ENCODE results near the gene TTLL10.
"Not testable (repeated sequence)": the region's sequence is repeated elsewhere in the genome, so short reads cannot be mapped to it uniquely, and the experiment has no call there.

Gene TTLL10

GRCh38 chr1:1171546-1172340 is 1.9 kb upstream of the TTLL10 start:
- DNase-seq (ENCODE audit: low read depth in 2 of 2), result no peak

DNA sequence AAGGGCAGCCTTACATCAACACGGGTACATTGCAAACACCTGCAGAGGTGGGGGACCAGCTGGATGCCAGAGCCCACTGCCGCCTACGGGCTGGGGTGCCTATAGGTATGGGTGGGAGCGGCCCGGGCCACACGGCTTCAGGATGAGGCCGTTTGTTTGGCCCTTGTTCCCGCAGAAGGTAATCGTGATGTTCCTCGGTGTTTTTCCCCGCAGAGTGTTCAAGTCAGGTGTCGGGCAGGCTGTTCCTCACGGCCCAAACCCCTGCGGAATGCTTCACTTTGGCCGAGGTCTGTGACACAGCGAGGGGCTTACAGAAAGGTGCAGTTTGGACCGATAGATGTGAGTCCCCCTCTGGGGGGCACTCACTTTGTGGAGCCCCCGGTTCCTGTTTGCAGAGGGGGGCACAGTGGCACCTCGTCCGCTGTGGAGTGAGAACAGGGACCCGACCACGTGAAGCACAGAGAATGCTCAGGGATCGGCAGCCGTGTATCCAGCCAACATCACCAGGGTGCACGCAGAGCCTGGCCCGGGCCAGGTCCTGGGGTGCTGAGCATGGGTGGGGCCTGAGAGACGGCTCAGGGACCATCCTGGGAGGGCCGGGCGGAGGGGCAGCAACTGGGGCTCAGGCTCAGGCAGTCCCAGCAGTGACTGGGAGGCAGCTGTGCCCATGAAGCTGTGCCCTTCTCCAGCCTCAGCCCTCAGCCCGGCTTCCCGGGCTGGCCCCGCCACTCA is 453 bp upstream of the TTLL10 start:
- no peak for DNase-seq (ENCODE audit: low read depth in 2 of 2)

DNA sequence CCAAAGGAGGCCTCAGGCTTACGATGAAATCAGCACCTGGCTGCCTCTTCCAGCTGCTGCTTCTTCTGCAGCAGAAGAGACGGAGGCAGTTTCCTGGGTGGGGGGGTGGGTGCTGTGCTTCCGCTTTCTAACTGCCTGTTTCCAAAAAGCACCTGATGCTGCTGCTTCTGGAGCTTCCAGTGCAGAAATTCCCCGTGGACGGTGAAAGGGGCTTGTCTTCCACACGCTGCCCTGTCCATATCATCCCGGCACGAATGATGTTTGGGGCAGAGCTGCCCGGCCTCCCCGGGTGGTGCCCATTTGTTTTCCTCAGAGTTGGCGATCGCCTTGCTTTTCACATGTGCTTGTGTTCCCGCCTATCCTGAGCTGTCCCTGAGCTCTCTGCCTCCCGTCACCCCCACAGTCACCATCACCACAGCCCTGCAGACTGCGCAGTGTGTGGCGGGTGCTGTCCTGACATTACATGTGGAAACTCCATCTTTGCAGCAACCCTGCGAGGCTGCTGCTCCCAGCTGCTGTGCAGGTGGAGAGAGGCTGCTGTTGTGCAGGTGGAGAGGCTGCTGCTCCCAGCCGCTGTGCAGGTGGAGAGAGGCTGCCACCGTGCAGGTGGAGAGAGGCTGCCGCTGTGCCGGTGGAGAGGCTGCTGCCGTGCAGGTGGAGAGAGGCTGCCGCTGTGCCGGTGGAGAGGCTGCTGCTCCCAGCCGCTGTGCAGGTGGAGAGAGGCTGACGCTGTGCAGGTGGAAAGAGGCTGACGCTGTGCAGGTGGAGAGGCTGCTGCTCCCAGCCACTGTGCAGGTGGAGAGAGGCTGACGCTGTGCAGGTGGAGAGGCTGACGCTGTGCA is 1.8 kb downstream of the TTLL10 start:
- no peak for DNase-seq (ENCODE audit: low read depth in 2 of 2)

- DNase-seq (ENCODE audit: low read depth in 2 of 2), result not testable (repeated sequence)
Observed at GRCh38 chr1:1176063-1176761, 2.5 kb downstream of the TTLL10 start.

DNA sequence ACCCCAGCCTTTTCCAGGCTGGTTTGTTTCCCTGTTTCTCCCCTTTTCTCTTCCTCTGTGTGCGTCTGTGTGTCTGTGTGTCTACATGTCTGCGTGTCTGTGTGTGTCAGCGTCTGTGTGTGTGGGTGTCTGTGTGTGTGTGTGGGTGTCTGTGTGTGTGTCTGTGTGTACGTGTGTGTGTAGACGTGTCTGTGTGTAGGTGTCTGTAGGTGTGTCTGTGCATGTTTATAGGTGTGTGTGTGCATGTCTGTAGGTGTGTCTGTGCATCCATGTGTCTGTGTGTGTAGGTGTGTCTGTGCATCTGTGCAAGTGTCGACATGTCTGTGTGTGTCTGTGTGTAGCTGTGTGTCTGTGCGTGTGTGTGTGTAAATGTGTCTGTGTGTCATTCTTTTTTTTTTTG is 3.3 kb downstream of the TTLL10 start:
- DNase-seq (ENCODE audit: low read depth in 2 of 2), result no peak

DNA sequence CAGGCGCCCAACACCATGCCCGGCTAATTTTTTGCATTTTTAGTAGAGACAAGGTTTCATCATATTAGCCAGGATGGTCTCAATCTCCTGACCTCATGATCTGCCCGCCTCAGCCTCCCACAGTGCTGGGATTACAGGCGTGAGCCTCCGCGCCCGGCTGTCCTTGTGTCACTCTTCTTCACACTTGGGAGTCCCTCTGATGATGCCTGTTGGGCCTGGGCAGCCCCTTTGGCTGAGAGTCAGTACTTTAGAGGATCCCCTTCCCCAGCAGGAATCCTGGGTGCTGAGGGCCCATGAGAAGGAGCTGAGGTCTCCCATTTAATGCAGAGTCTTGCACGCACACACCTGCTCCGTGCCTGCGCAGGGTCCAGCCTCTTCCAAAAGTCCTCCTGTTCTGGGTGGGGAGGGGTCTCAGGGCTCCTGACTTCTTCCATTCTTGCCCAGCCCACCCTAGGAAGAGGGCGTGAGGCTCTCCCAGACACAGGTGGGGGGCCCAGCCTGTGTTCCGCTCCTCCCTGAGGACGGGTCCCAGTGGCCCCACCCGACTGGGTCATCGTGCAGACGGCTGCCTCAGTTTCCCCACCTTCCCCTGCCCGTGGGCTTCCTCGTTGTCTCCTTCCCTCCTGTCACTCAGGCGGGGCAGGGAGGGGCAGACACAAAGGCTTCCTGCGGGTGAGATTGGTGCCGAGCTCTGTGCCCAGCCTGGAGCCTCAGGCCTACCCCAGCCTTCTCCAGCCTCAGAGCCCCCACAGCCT is 3.9 kb downstream of the TTLL10 start:
- DNase-seq (ENCODE audit: low read depth in 2 of 2), result no peak

DNA sequence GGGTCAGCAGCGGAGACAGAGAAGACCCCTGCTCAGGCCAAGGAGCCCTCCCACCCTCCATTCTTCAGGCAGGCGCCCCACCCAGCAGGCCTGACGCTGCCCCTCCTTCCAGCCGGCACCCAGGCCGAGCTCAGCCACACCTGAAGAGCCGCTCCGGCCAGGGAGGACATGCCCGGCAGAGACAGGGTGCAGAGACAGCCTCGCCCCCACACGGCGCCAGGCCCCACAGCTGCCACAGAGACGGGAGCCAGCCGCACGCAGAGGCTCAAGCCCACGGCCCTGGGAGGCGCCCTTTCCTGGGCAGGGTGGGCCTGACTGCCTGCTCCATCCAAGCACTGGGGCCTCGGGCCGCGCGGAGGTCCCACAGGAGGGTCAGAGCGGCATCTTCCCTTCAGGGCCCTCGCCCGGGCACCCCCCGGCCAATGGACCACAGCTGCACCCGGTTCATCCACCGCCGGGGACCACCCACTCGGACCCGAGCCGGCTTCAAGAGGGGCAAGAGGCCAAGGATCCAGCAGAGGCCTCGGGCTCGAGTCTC is 5.2 kb downstream of the TTLL10 start:
- DNase-seq (ENCODE audit: low read depth in 2 of 2), result no peak

GRCh38 chr1:1179346-1179982 is 5.8 kb downstream of the TTLL10 start:
- DNase-seq (ENCODE audit: low read depth in 2 of 2), result no peak

DNA sequence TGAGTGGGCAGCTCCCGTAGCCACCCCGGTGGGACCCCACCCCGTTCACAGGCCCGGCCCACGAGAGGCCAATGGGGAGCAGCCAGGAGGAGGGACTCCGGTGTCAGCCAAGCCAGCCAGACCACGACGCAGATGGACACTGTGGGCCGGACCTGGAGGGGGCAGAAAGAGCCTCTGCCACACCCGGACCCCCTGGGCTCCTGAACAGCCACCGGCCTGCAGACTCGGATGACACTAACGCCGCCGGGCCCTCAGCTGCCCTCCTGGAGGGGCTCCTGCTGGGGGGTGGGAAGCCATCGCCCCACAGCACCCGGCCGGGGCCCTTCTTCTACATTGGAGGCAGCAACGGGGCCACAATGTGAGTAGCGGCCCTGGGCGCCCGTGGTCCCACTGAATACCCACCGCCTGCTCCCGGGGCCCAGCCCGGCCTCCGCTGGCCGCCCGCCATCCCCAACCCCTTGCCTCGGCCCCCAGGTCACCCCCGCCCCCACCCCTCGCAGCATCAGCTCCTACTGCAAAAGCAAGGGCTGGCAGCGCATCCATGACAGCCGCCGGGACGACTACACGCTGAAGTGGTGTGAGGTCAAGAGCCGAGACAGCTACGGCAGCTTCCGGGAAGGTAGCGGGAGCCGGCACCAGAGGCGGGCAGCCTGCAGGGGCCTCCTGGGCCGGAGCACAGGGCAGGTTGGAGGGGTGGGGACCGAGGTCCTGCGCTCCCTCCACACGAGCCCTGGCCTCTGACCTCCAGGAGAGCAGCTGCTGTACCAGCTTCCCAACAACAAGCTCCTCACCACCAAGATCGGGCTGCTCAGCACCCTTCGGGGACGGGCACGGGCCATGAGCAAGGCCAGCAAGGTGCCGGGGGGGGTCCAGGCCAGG is 6.5 kb downstream of the TTLL10 start:
- no peak for DNase-seq (ENCODE audit: low read depth in 2 of 2)

DNA sequence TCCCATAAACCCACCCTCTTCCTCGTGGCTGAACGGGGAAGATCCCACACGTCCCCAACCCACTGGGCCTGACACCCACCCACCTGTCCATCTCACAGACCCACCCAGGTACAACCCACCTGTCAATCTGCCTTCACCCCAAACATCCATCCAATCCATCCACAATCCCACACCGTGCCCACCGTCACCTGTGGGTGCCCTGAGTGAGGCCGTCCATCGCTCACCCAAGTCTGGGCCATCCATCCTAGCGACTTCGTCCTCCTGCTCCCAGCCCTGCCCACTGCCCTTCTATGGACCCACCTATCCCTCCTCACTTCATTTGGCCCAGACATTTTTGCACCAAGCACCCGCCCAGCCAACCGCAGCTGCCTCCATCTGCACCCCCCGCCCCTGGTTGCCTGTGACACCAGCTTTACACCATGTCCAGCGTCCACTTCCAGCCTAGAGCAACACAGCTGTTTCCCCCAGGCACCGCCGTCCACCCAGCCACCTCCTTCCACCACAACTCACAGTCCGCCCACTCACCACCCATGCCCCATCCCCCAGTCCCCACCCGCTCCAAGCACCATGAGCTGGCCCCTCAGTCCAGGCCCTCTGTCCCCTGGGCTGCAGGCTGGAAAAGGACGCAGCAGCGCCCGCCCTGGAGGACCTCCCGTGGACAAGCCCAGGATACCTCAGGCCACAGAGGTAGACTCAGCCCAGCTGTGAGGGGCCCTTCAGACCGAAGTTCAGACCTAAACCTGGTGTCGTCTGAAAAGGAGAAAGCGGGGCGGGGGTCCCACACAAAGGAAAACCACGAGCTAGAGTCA is 7.7 kb downstream of the TTLL10 start:
- DNase-seq (ENCODE audit: low read depth in 2 of 2), result no peak

GRCh38 chr1:1181938-1182410 is 8.3 kb downstream of the TTLL10 start:
- no peak for DNase-seq (ENCODE audit: low read depth in 2 of 2)

DNA sequence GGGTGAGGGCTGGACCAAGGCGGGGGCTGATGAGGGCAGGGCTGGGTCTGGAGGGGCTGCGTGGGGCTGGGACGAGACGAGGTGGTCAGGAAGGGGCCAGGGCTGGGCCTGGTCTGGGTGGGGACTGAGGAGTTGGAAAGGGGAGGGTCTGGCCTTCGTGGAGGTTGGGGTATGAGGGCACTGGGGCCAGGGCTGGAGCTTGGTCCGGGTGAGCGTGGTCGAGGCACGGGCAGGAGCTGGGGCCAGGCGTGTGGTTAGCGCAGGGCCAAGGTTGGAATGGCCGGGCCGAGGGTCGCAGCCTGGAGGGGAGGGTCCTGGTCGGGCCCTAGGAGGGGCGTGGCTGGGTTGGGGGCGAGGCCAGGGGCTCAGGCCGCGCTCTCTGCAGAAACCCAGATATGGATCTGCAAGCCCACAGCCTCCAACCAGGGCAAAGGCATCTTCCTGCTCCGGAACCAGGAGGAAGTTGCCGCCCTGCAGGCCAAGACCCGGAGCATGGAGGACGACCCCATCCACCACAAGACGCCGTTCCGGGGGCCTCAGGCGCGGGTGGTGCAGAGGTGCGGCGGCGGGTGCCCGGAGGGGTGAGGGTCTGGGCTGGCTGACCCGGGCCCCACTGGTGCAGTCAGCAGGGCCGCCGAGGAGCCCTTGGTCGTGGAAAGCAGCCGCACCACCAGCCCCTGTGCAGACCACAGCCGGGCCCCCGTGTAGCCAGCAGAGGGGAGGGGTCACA is 9.0 kb downstream of the TTLL10 start:
- DNase-seq (ENCODE audit: low read depth in 2 of 2), result no peak

GRCh38 chr1:1183221-1183747 is 9.6 kb downstream of the TTLL10 start:
- no peak for DNase-seq (ENCODE audit: low read depth in 2 of 2)

DNA sequence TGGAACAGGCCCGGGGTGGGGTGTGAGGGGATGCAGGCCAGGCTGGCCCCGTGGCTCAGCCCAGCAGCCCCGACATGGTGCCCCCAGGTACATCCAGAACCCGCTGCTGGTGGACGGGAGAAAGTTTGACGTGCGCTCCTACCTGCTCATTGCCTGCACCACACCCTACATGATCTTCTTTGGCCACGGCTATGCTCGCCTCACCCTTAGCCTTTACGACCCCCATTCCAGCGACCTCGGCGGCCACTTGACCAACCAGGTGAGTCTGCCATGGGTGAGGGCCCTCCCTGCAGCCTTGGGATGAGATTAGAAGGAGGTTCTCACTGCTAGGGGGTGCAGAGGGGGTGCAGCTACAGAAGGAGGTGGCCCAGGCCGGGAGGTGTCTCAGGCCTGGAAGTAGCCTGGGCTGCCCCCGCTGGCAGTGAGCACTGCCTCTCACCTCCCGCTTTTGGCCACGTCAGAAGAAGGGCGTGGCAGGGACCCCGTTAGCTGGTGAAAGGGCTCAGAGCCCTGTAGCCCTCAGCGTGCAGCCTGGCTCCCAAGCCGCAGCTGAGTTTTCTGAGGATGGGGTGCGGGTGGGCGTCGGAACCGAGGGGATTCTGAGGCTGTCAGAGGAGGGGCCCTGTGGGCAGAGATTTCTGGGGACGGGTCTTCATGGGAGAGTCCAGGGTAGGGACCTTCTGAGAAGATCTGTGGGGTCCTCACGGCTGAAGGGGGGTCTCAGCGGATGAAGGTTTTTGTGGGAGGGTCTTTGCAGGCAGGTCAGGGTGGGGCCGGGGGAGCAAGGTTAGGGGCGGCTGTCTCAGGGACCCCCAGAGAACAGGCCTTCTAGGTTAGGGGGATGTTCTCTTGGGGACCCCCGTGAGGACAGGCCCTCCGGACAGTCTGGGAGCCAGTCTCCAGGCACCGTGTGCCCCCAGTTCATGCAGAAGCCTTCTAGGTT is 10.4 kb downstream of the TTLL10 start:
- DNase-seq (ENCODE audit: low read depth in 2 of 2), result no peak

DNA sequence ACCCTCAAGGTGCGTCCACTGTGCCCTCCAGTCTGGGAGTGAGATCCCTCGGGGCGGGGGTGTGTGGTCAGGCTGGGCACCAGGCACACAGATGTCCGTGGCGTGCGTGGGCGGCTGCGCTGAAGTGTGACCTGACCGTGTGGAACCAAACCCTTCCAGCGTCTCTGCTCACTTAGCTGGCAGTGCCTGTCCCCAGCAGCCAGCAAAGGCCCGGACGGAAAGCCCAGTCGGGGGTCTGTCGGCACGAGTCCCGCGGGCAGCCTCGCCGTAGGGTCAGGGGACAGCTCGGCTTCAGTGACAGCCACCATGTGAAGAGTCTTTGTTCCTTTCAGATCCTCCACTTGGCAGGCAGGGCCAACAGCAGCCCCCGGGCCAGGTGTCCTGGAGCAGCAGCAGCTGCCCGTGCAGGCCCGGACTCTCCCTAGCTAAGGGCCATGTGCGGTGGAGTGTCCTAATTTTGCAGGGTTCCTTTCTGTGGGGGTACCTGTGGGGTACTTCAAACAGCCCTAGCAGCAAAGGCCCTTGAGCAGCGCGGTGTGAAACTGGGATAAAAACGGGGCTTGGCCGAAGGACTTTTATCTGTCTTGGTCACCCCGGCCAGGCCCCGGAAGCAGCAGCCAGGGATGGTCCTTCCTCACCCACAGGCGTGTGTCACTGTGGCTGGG is 11.6 kb downstream of the TTLL10 start:
- no peak for DNase-seq (ENCODE audit: low read depth in 2 of 2)

GRCh38 chr1:1187938-1188337 is 14.3 kb downstream of the TTLL10 start:
- no peak for DNase-seq (ENCODE audit: low read depth in 2 of 2)

Data from fibroblast of skin of left biceps (primary cell).